LNCaP clone FGC (cell line): ENCODE results near the gene NTHL1.

Experiments
- DNase-seq: peaks from one replicate; pipeline ENCODE4 v3.0.0-alpha.2; 2011; ENCODE audit warnings: low read depth
- H3K4me3 ChIP-seq: 2 replicates; pipeline ENCODE4 v1.5.1; 2011; ENCODE audit warnings: mild to moderate bottlenecking, low read depth, low read length, control low read depth
- CTCF ChIP-seq: IDR thresholded peaks from 2 replicates; pipeline ENCODE4 v1.5.1; 2012; ENCODE audit warnings: mild to moderate bottlenecking; ENCODE audit not compliant: control insufficient read depth, insufficient read depth; ENCODE audit errors: extremely low read depth

NTHL1 gene

GRCh38 chr16:2074071-2074470 is 26.4 kb upstream of the NTHL1 start:
- no peak for DNase-seq
- no peak overlapping the region for H3K4me3 ChIP-seq
- no peak for TF ChIP-seq CTCF

GRCh38 chr16:2072926-2073325 is 25.3 kb upstream of the NTHL1 start:
- no peak for DNase-seq
- TF ChIP-seq CTCF: no peak
- no peak overlapping the region for H3K4me3 ChIP-seq

- TF ChIP-seq CTCF: no peak
- H3K4me3 ChIP-seq: no peak overlapping the region
- DNase-seq: no peak
These were observed 24.0 kb upstream of the NTHL1 start for GRCh38 chr16:2071454-2072202.

GRCh38 chr16:2070576-2071453 is 23.2 kb upstream of the NTHL1 start:
- no peak overlapping the region for H3K4me3 ChIP-seq
- DNase-seq: no peak
- TF ChIP-seq CTCF: no peak

- no peak overlapping the region for H3K4me3 ChIP-seq
- no peak for DNase-seq
- no peak for TF ChIP-seq CTCF
These were observed 18.5 kb upstream of the NTHL1 start for GRCh38 chr16:2066139-2066538.

- no peak for DNase-seq
- no peak overlapping the region for H3K4me3 ChIP-seq
- no peak for TF ChIP-seq CTCF
These were observed 16.8 kb upstream of the NTHL1 start for GRCh38 chr16:2064368-2064945.
